Endothelial cell (in vitro differentiated cells): ENCODE data around the gene ECM1. TPM values are rescaled to one million over a fixed set of nuclear protein-coding genes. Genes with fewer than 3 reads are reported as not detected.

Experiments used
- DNase-seq: peaks from one replicate; pipeline ENCODE4 v3.0.0; 2021; ENCODE audit warnings: low spot score
- H3K27ac Mint-ChIP-seq: one replicate; pipeline ENCODE4 v1.8.0; 2021; ENCODE audit warnings: mixed read lengths, inconsistent platforms; ENCODE audit not compliant: unreplicated experiment
- H3K27me3 Mint-ChIP-seq: one replicate; pipeline ENCODE4 v1.8.0; 2021; ENCODE audit warnings: mild to moderate bottlenecking, moderate library complexity, mixed read lengths, inconsistent platforms; ENCODE audit not compliant: unreplicated experiment
- H3K36me3 Mint-ChIP-seq: one replicate; pipeline ENCODE4 v1.8.0; 2021; ENCODE audit warnings: mild to moderate bottlenecking, low read depth, mixed read lengths, inconsistent platforms; ENCODE audit not compliant: unreplicated experiment
- H3K4me1 Mint-ChIP-seq: one replicate; pipeline ENCODE4 v1.8.0; 2021; ENCODE audit warnings: mild to moderate bottlenecking, mixed read lengths, inconsistent platforms; ENCODE audit not compliant: unreplicated experiment
- H3K4me3 Mint-ChIP-seq: one replicate; pipeline ENCODE4 v1.8.0; 2021; ENCODE audit warnings: mild to moderate bottlenecking, mixed read lengths, inconsistent platforms; ENCODE audit not compliant: unreplicated experiment
- H3K9me3 Mint-ChIP-seq: one replicate; pipeline ENCODE4 v1.8.0; 2021; ENCODE audit warnings: mixed read lengths, inconsistent platforms; ENCODE audit not compliant: unreplicated experiment
- CTCF ChIP-seq: fragments of 200-600 bp; sonication (generic); IDR thresholded peaks from one replicate; pipeline ENCODE4 v1.5.0; 2021; ENCODE audit warnings: antibody characterized with exemption; ENCODE audit not compliant: unreplicated experiment
- total RNA-seq: library from RNA; stranded (reverse); fragmentation: NEBNext Ultra II Directional; extraction: Animal tissue kit (Norgen Biotek cat#: 25700); gene quantifications from one replicate; pipeline ENCODE4 v1.2.1, GENCODE V29; 2021; ENCODE audit not compliant: unreplicated experiment

The ECM1 gene
- total RNA-seq, 1 donor from 2014 or later, result 637 TPM

- peaks cover 2% of the 10 kb centered on the region for H3K27me3 Mint-ChIP-seq
- peak overlapping the region; percentile 12 for H3K4me3 Mint-ChIP-seq
- H3K4me1 Mint-ChIP-seq, result peaks cover 4% of the 10 kb centered on the region
- no peak for DNase-seq
- H3K27ac Mint-ChIP-seq, result peak overlapping the region; percentile 48
- H3K36me3 Mint-ChIP-seq, result peaks cover 8% of the 10 kb centered on the region
- H3K9me3 Mint-ChIP-seq, result no peaks in the 10 kb centered on the region
- no peak for TF ChIP-seq CTCF
Observed at GRCh38 chr1:150532860-150533259, 25.0 kb downstream of the ECM1 start.

GRCh38 chr1:150534002-150534401 lies 26.1 kb downstream of the ECM1 start:
- no peak for TF ChIP-seq CTCF
- no peak for DNase-seq
- H3K4me1 Mint-ChIP-seq, result peaks cover 14% of the 10 kb centered on the region
- peaks cover 8% of the 10 kb centered on the region for H3K36me3 Mint-ChIP-seq
- peaks cover 2% of the 10 kb centered on the region for H3K27me3 Mint-ChIP-seq
- H3K27ac Mint-ChIP-seq, result no peak overlapping the region
- H3K4me3 Mint-ChIP-seq, result no peak overlapping the region
- no peaks in the 10 kb centered on the region for H3K9me3 Mint-ChIP-seq

- H3K36me3 Mint-ChIP-seq, result peaks cover 7% of the 10 kb centered on the region
- TF ChIP-seq CTCF, result no peak
- H3K9me3 Mint-ChIP-seq, result no peaks in the 10 kb centered on the region
- H3K4me3 Mint-ChIP-seq, result no peak overlapping the region
- H3K4me1 Mint-ChIP-seq, result peaks cover 14% of the 10 kb centered on the region
- peak overlapping the region; percentile 70 for H3K27ac Mint-ChIP-seq
- H3K27me3 Mint-ChIP-seq, result peaks cover 2% of the 10 kb centered on the region
- no peak for DNase-seq
Observed at GRCh38 chr1:150535511-150536287, 27.8 kb downstream of the ECM1 start.

- no peaks in the 10 kb centered on the region for H3K9me3 Mint-ChIP-seq
- peak overlapping the region; percentile 72 for H3K27ac Mint-ChIP-seq
Observed at GRCh38 chr1:150536836-150537731, 29.2 kb downstream of the ECM1 start.

More at GRCh38 chr1:150536836-150537731, 29.2 kb downstream of the ECM1 start:
- Mint-ChIP-seq H3K27me3 (peaks cover 2% of the 10 kb centered on the region), H3K36me3 (no peaks in the 10 kb centered on the region), H3K4me3 (no peak overlapping the region), H3K4me1 (peaks cover 14% of the 10 kb centered on the region)
- DNase-seq, result no peak
- TF ChIP-seq CTCF, result no peak
